Thyroid gland (tissue), 4 donors: Measurements from ENCODE around the gene NBPF15.
"Not testable (repeated sequence)": the region's sequence is repeated elsewhere in the genome, so short reads cannot be mapped to it uniquely, and the experiment has no call there.

Experiments used
- CTCF ChIP-seq, 6 experiments: fragments of 200-600 bp in 3 of 6; fragments of 450-650 bp in 3 of 6; sonication (generic) in 3 of 6; IDR thresholded peaks; one replicate each; pipeline ENCODE4 v1.5.1; 2016 to 2019; ENCODE audit warnings: antibody characterized with exemption in 6 of 6, mild to moderate bottlenecking in 2 of 6, inconsistent platforms in 1 of 6, moderate library complexity in 1 of 6
- POLR2A ChIP-seq, 2 donors: fragments of 450-650 bp; IDR thresholded peaks; one replicate each; pipeline ENCODE4 v1.6.1; 2017; ENCODE audit warnings: antibody characterized with exemption in 2 of 2, mild to moderate bottlenecking in 2 of 2, moderate library complexity in 1 of 2

GRCh38 chr1:144402807-144403206 lies 58.7 kb downstream of the NBPF15 start:
- TF ChIP-seq CTCF, POLR2A (IDR thresholded peaks at IDR 0.05): not testable (repeated sequence)
